ENCODE data around the gene ULK3.

The ULK3 gene

DNA sequence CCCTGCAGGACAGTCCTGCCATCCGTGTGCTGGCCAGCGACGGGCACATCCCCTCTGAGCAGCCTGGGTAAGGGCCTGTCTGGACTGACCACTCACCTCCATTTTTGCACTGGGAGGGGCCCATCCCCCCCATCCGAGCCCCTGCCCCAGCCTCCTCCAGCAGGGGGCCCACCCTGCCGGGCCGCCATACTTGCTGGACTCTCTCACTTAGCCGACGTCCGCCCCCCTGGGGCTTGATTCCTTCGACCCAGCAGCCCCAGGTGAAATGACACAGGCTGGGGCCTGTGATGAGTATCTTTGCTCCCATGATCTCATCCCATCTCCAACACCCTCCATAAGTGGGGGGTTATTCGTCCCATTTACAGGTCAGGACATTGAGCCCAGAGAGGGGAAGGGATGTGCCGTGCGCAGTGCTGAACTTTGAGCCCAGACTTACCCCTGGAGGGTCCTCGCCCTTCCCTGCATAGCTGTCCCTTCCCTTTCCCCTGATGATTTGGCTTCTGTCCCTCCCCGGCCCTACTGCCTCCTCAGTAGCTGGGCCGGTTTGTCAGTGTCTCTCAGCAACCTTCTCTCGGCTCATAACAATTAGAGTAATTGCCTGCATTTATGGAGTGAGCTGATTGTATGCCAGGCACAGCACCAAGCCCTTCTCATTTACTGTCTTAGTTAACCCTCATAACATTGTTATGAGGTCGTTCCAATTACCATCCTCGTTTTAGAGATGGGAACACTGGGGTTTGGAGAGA is 26.2 kb downstream of the ULK3 start:
- DNase-seq: no peak

GRCh38 chr15:74815961-74816360 is 27.0 kb downstream of the ULK3 start:
- DNase-seq: no peak

- DNase-seq: no peak
Observed at GRCh38 chr15:74815121-74815934, 27.6 kb downstream of the ULK3 start.

DNA sequence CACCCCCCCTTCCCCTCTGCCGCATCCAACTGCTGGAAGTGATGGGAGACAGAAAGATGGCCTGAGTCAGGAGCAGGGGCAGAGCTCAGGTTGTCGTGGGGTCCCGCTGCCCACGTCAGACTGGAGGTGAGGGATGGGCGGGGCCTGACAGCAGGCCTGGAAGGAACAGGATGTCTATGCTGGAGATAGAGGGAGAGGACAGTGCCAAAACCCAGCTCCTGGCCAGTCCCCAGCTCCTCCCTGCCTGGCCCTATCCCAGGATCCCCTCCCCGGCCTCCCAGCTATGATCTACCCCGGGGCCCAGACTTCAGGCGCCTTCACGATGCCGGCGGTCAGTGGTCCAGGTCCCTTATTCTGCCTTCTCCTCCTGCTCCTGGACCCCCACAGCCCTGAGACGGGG is 30.4 kb downstream of the ULK3 start, which contains the start of gene LMAN1L:
Gene LMAN1L (plus strand): TSS at position 303 of the 400 bp plus-strand sequence. CDS start 20 bp downstream, at position 323.
- no peak for DNase-seq

DNA sequence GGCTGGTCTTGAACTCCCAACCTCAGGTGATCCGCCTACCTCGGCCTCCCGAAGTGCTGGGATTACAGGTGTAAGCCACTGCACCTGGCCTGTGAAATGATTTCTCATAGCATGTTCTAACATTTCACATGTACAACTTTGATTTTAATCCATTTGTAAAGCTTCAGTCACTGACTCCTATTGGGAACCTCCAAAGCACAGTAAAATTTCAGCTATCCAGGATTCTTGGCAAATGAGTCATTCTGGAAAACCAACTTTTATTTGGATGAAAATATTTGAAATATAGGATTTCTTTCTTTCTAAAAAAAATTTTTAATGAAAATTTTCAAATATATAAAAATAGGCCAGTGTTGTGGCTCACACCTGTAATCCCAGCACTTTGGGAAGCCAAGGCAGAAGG is 33.0 kb downstream of the ULK3 start:
- no peak for DNase-seq

GRCh38 chr15:74809242-74809641 is 33.7 kb downstream of the ULK3 start:
- DNase-seq: no peak

- DNase-seq: no peak
Observed at GRCh38 chr15:74808840-74809229, 34.1 kb downstream of the ULK3 start.

GRCh38 chr15:74808078-74808839 is 34.7 kb downstream of the ULK3 start:
- DNase-seq: no peak

DNA sequence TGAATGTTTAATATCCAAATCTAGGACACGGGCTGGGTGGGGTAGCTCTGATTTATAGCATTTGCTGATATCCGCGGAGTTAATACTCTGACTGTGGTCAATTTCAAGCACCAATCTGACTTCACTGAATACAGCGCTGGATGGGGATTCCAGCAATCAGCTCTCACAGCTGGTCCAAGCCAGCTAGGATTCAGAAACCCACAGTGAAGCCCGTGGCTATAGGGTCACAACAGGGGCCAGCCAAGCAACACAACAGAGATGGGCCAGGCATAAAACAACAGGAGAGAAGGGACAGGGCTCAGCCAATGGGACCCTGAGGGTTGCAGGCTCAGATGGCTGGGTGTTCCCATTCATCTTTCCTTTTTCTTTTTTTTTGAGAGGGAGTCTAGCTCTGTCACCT is 35.7 kb downstream of the ULK3 start:
- DNase-seq: no peak

- DNase-seq: no peak
Observed at GRCh38 chr15:74804935-74805334, 38.0 kb downstream of the ULK3 start.

GRCh38 chr15:74802862-74803447 is 40.0 kb downstream of the ULK3 start:
- no peak for DNase-seq

- no peak for DNase-seq
Observed at GRCh38 chr15:74802290-74802689, 40.7 kb downstream of the ULK3 start.

DNA sequence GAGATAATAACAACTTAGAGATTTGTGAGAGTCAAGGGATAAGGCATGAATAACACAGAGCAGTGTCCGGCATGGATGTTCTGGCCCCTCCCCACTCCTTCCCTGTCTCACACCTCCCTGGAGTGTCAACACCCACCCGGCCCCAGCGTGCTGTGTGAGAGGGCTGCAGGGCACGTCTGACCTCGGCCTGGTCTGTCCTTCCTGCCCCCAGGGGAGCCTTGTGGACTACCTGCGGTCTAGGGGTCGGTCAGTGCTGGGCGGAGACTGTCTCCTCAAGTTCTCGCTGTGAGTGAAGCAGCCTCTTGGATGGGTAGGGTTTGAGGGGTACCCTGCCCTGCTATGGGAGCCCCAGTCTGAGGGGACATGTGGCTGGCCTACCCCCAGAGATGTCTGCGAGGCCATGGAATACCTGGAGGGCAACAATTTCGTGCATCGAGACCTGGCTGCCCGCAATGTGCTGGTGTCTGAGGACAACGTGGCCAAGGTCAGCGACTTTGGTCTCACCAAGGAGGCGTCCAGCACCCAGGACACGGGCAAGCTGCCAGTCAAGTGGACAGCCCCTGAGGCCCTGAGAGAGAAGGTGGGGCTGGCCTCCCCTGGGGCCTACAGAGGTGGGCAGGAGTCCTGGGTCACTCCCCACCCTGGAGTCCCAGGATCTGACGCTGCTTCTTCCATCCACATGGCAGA is 41.5 kb downstream of the ULK3 start:
- no peak for DNase-seq

- DNase-seq: no peak
Observed at GRCh38 chr15:74800559-74801094, 42.3 kb downstream of the ULK3 start.

DNA sequence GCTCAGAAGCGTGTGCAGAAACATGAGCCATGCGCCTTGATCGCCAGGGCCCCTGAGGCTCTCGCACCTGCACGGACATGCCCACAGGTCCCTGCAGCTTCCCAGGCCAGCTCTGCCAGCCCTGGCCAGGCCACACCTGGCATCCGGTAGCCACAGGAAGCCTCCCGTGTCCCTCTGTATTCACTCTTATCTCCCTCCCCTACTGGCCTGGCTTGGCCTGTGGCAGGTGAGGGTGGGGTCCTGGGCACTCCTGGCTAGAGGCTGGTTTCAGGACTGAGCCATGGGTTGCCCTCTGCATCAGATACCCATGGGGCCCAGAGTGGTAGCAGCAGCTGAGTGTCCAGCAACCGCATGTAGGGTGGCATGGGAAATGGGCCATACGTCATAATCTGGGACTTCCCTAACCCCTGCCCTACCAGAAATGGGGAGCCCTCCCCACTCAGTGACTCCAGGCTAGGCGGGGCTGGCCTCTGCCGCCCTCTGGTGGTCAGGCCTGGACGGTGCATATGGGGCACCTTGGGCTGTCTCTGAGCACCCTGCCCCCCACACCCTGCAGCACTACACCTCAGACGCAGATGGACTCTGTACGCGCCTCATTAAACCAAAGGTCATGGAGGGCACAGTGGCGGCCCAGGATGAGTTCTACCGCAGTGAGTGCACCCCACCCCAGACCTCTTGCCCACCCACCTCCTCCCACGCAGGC is 42.9 kb downstream of the ULK3 start:
- DNase-seq: no peak

GRCh38 chr15:74799255-74799855 is 43.6 kb downstream of the ULK3 start:
- DNase-seq: no peak

GRCh38 chr15:74798388-74799254 is 44.3 kb downstream of the ULK3 start:
- no peak for DNase-seq

- DNase-seq: no peak
Observed at GRCh38 chr15:74795966-74796625, 46.9 kb downstream of the ULK3 start.

- no peak for DNase-seq
Observed at GRCh38 chr15:74794970-74795349, 48.0 kb downstream of the ULK3 start.

Measured in amniotic stem cell (primary cell).